Activated T-cell treated with anti-CD3 and anti-CD28 coated beads, Interleukin-2, amount 50 U/mL, for 4 hours (primary cell): ENCODE data around the gene ZNF37A. TPM values are rescaled to one million over a fixed set of nuclear protein-coding genes. Genes with fewer than 3 reads are reported as not detected.

ENCODE experiments used
- ATAC-seq, 2 donors: fragments of 200-7000 bp; cut with Tn5 transposase; one replicate each; pipeline ENCODE4 v1.10.0; 2021
- DNase-seq: peaks from one replicate; pipeline ENCODE4 v3.0.0-alpha.2; 2020
- H3K27me3 Mint-ChIP-seq: one replicate; pipeline ENCODE4 v1.8.0; 2021; ENCODE audit warnings: low read depth, mixed read lengths
- H3K36me3 Mint-ChIP-seq: one replicate; pipeline ENCODE4 v1.8.0; 2022; ENCODE audit warnings: mixed read lengths; ENCODE audit not compliant: insufficient read depth
- H3K4me1 Mint-ChIP-seq: one replicate; pipeline ENCODE4 v1.8.0; 2021; ENCODE audit warnings: low read depth, mixed read lengths
- H3K4me3 Mint-ChIP-seq: one replicate; pipeline ENCODE4 v1.8.0; 2021; ENCODE audit warnings: mild to moderate bottlenecking, moderate library complexity, mixed read lengths
- H3K9me3 Mint-ChIP-seq: one replicate; pipeline ENCODE4 v1.8.0; 2021; ENCODE audit warnings: mixed read lengths
- total RNA-seq, 3 donors: library from RNA; stranded (reverse); gene quantifications; one replicate each; pipeline ENCODE4 v1.2.1, GENCODE V29; 2021

Gene ZNF37A
- total RNA-seq, 3 donors from 2014 or later, result 18.0 to 23.7 (median 19.9) TPM

- no peak overlapping the region for H3K4me3 Mint-ChIP-seq
- peaks cover 13% of the 10 kb centered on the region for H3K9me3 Mint-ChIP-seq
- H3K36me3 Mint-ChIP-seq, result no peaks in the 10 kb centered on the region
- H3K4me1 Mint-ChIP-seq, result no peaks in the 10 kb centered on the region
- no peak for DNase-seq
- ATAC-seq, result no peak
- peaks cover 7% of the 10 kb centered on the region for H3K27me3 Mint-ChIP-seq
Measured at GRCh38 chr10:38184477-38184876, 90.3 kb downstream of the ZNF37A start.

Other genes with a start within 250 kb of the ZNF37A start
- gene ZNF248, start 236.7 kb upstream of the ZNF37A start, total RNA-seq, result 1 to 10 TPM; 2.6 to 3.6 (median 3.2) TPM
- gene ZNF25, start 117.7 kb upstream of the ZNF37A start, total RNA-seq, result 1 to 10 TPM; 2.9 to 3.5 (median 3.1) TPM
- gene ZNF33A, start 83.7 kb upstream of the ZNF37A start, total RNA-seq, result 10 to 100 TPM; 10.4 to 14.3 (median 12.2) TPM